SK-N-MC (cell line): ENCODE measurements around the gene UNC13C.

Experiments
- DNase-seq: peaks from one replicate; pipeline ENCODE4 v3.0.0-alpha.2; 2011; ENCODE audit warnings: low read depth, low spot score
- H3K27ac ChIP-seq: fragments of 200-600 bp; sonication (generic); 2 replicates; pipeline ENCODE4 v1.5.1; 2016; ENCODE audit warnings: mixed run types
- H3K36me3 ChIP-seq: fragments of 200-600 bp; sonication (generic); 2 replicates; pipeline ENCODE4 v1.6.1; 2017; ENCODE audit warnings: antibody characterized with exemption, low read length, mixed read lengths; ENCODE audit not compliant: insufficient read depth
- H3K4me3 ChIP-seq: fragments of 200-600 bp; sonication (generic); 2 replicates; pipeline ENCODE4 v1.5.1; 2016
- H3K9ac ChIP-seq: fragments of 200-600 bp; sonication (generic); 2 replicates; pipeline ENCODE4 v1.8.0; 2017; ENCODE audit warnings: mixed run types, mixed read lengths; ENCODE audit not compliant: insufficient read length
- H3K9me3 ChIP-seq: fragments of 200-600 bp; sonication (generic); 2 replicates; pipeline ENCODE4 v1.6.1; 2017; ENCODE audit warnings: low read depth, mild to moderate bottlenecking, antibody characterized with exemption, low read length, moderate library complexity, mixed read lengths
- EZH2 ChIP-seq: fragments of 200-600 bp; sonication (generic); IDR thresholded peaks from one replicate; pipeline ENCODE4 v1.6.1; 2017; ENCODE audit warnings: antibody characterized with exemption
- FOXP2 ChIP-seq: optimal IDR thresholded peaks from 2 replicates; pipeline ENCODE3; 2011; ENCODE audit warnings: mild to moderate bottlenecking, moderate library complexity; ENCODE audit not compliant: insufficient read depth; ENCODE audit errors: extremely low read length, control extremely low read depth
- POLR2AphosphoS5 ChIP-seq: IDR thresholded peaks from 2 replicates; pipeline ENCODE4 v1.6.1; 2012; ENCODE audit warnings: mild to moderate bottlenecking, low read depth, low read length, borderline replicate concordance

UNC13C gene

GRCh38 chr15:54659646-54660045 is 681.4 kb downstream of the UNC13C start:
- TF ChIP-seq POLR2AphosphoS5 (no peak), EZH2 (no peak), FOXP2 (no peak)
- Histone ChIP-seq H3K9me3 (no peaks in the 10 kb centered on the region), H3K36me3 (no peaks in the 10 kb centered on the region), H3K9ac (no peak overlapping the region), H3K27ac (no peak overlapping the region), H3K4me3 (no peak overlapping the region)
- DNase-seq, result no peak

- Histone ChIP-seq H3K36me3 (no peaks in the 10 kb centered on the region), H3K27ac (no peak overlapping the region), H3K4me3 (no peak overlapping the region), H3K9ac (no peak overlapping the region), H3K9me3 (no peaks in the 10 kb centered on the region)
- DNase-seq, result no peak
- TF ChIP-seq FOXP2 (no peak), POLR2AphosphoS5 (no peak), EZH2 (no peak)
Measured at GRCh38 chr15:54660356-54660755, 682.1 kb downstream of the UNC13C start.

GRCh38 chr15:54675241-54675640 is 697.0 kb downstream of the UNC13C start:
- H3K9me3 ChIP-seq, result no peaks in the 10 kb centered on the region
- no peaks in the 10 kb centered on the region for H3K36me3 ChIP-seq
- no peak overlapping the region for H3K27ac ChIP-seq
- no peak for DNase-seq
- TF ChIP-seq FOXP2 (no peak), POLR2AphosphoS5 (no peak)
- no peak overlapping the region for H3K4me3 ChIP-seq
- H3K9ac ChIP-seq, result no peak overlapping the region

- Histone ChIP-seq H3K9ac (no peak overlapping the region), H3K9me3 (no peaks in the 10 kb centered on the region), H3K27ac (no peak overlapping the region), H3K4me3 (no peak overlapping the region), H3K36me3 (no peaks in the 10 kb centered on the region)
- TF ChIP-seq FOXP2 (no peak), EZH2 (no peak), POLR2AphosphoS5 (no peak)
- no peak for DNase-seq
Measured at GRCh38 chr15:54681584-54681983, 703.3 kb downstream of the UNC13C start.
